A673 (cell line): ENCODE results near the gene TCERG1L. TPM values are rescaled to one million over a fixed set of nuclear protein-coding genes. Genes with fewer than 3 reads are reported as not detected.

Source experiments
- BruUV-seq: library from RNA; stranded (reverse); fragments of 400-500 nt; replicated peaks from 2 replicates; lab custom pipeline; 2021; lab: Mats Ljungman, UMichigan
- CTCF ChIA-PET: fragments of 300-600 bp; sonication (Branson Sonifier 250); formaldehyde crosslinking; loops from one replicate; lab custom pipeline; 2022; ENCODE audit warnings: antibody characterized with exemption; lab: Charles Lee
- POLR2A ChIA-PET: fragments of 300-600 bp; sonication (Branson Sonifier 250); formaldehyde crosslinking; loops from one replicate; lab custom pipeline; 2022; ENCODE audit warnings: antibody characterized with exemption; ENCODE audit not compliant: low non-redundant PET; lab: Charles Lee
- DNase-seq: peaks from one replicate; pipeline ENCODE4 v3.0.0-alpha.2; 2015; ENCODE audit warnings: low spot score
- H3K27ac ChIP-seq: fragments of 200-600 bp; sonication (generic); 2 replicates; pipeline ENCODE4 v1.5.1; 2016; ENCODE audit warnings: mixed run types, low read depth, mild to moderate bottlenecking, mixed read lengths, antibody characterized with exemption, low read length; ENCODE audit not compliant: poor library complexity, severe bottlenecking
- H3K27me3 ChIP-seq: fragments of 200-600 bp; sonication (generic); replicated peaks from 2 replicates; pipeline ENCODE4 v1.6.1; 2017; ENCODE audit warnings: mixed run types, low read depth, mild to moderate bottlenecking, mixed read lengths, antibody characterized with exemption, low read length; ENCODE audit not compliant: insufficient read depth, poor library complexity
- H3K36me3 ChIP-seq: fragments of 200-600 bp; sonication (generic); 2 replicates; pipeline ENCODE4 v1.6.1; 2016; ENCODE audit warnings: mixed run types, mild to moderate bottlenecking, mixed read lengths, antibody characterized with exemption, low read length; ENCODE audit not compliant: insufficient read depth, poor library complexity, severe bottlenecking
- H3K4me1 ChIP-seq: fragments of 200-600 bp; sonication (generic); 2 replicates; pipeline ENCODE4 v1.6.1; 2017; ENCODE audit warnings: mixed run types, mild to moderate bottlenecking, mixed read lengths, antibody characterized with exemption, low read length; ENCODE audit not compliant: insufficient read depth, poor library complexity, severe bottlenecking
- H3K4me3 ChIP-seq: fragments of 200-600 bp; sonication (generic); 2 replicates; pipeline ENCODE4 v1.5.1; 2016; ENCODE audit warnings: low read depth, mixed run types, mild to moderate bottlenecking, mixed read lengths, low read length; ENCODE audit not compliant: poor library complexity, severe bottlenecking
- H3K9me3 ChIP-seq: fragments of 200-600 bp; sonication (generic); 2 replicates; pipeline ENCODE4 v1.6.1; 2016; ENCODE audit warnings: mixed run types, low read depth, mild to moderate bottlenecking, mixed read lengths, antibody characterized with exemption, low read length; ENCODE audit not compliant: poor library complexity, severe bottlenecking
- CTCF ChIP-seq: fragments of 300-800, 200-600 bp; sonication (generic); conservative IDR thresholded peaks from 2 replicates; pipeline ENCODE4 v1.5.1; 2017; ENCODE audit warnings: low read depth, mild to moderate bottlenecking, antibody characterized with exemption, low read length, moderate library complexity, mixed read lengths
- EZH2 ChIP-seq: fragments of 200-600 bp; sonication (generic); IDR thresholded peaks from 2 replicates; pipeline ENCODE4 v1.6.1; 2017; ENCODE audit warnings: borderline replicate concordance, low read depth, mild to moderate bottlenecking, mixed read lengths, antibody characterized with exemption, low read length; ENCODE audit not compliant: poor library complexity, severe bottlenecking
- intact Hi-C: fragments of 100-400 bp; cut with micrococcal nuclease; formaldehyde crosslinking; loops from one replicate; pipeline ENCODE4 v1.10.0; 2022; ENCODE audit not compliant: unreplicated experiment
- total RNA-seq: library from RNA; stranded (reverse); gene quantifications from 2 replicates; pipeline ENCODE4 v1.2.3, GENCODE V29; 2021

The TCERG1L gene
- total RNA-seq, 1 experiment from 2014 or later, result 16.3 TPM

GRCh38 chr10:131088619-131089018, 222.9 kb downstream of the TCERG1L start:
- POLR2A ChIA-PET, result no interaction called here
- CTCF ChIA-PET, result no interaction called here
- H3K9me3 ChIP-seq, result no peaks in the 10 kb centered on the region
- H3K4me3 ChIP-seq, result no peak overlapping the region
- peaks cover 11% of the 10 kb centered on the region for H3K4me1 ChIP-seq
- no TSS peak for BruUV-seq
- intact Hi-C loops, result no loop called here
- no peak for DNase-seq
- no peak overlapping the region for H3K27ac ChIP-seq
- H3K36me3 ChIP-seq, result no peaks in the 10 kb centered on the region
- TF ChIP-seq CTCF (peak; percentile 50), EZH2 (no peak)
- H3K27me3 ChIP-seq, result no peaks in the 10 kb centered on the region

GRCh38 chr10:131087464-131088215, 223.9 kb downstream of the TCERG1L start:
- BruUV-seq, result no TSS peak
- Histone ChIP-seq H3K4me1 (peaks cover 11% of the 10 kb centered on the region), H3K27me3 (no peaks in the 10 kb centered on the region), H3K9me3 (no peaks in the 10 kb centered on the region), H3K4me3 (no peak overlapping the region), H3K27ac (no peak overlapping the region), H3K36me3 (no peaks in the 10 kb centered on the region)
- ChIA-PET POLR2A (no interaction called here), CTCF (no interaction called here)
- intact Hi-C loops, result no loop called here
- no peak for DNase-seq
- TF ChIP-seq EZH2, result no peak
- TF ChIP-seq CTCF, result no peak

DNA sequence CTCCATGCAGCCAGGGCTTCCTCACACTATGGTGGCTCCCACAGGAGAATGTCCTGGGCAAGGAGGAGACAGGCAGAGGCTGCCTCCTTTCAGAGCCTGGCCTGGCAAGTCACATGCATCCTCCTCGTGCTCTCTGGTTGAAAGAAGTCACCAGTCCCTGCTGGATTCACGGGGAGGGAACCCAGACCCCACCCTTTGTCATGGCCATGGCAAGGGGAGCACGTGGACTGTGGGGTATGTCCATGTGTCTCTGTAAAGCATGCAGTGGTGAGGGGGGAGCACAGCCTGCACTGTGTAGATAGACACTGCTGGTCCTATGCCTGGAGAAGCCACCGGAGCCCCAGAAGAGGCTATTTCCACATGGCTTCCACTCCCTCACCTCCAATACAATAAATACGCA, 225.0 kb downstream of the TCERG1L start:
- no peak for DNase-seq
- intact Hi-C loops, result no loop called here
- no TSS peak for BruUV-seq
- Histone ChIP-seq H3K9me3 (no peaks in the 10 kb centered on the region), H3K36me3 (no peaks in the 10 kb centered on the region), H3K27ac (no peak overlapping the region), H3K27me3 (no peaks in the 10 kb centered on the region), H3K4me1 (peaks cover 10% of the 10 kb centered on the region), H3K4me3 (no peak overlapping the region)
- ChIA-PET CTCF (no interaction called here), POLR2A (no interaction called here)
- TF ChIP-seq EZH2, result no peak
- TF ChIP-seq CTCF, result no peak
